HepG2 (cell line): Measurements from ENCODE around the gene OR10W1.

ENCODE experiments used
- EZH2 ChIP-seq: conservative IDR thresholded peaks from 2 replicates; pipeline ENCODE4 v1.6.1; 2012; ENCODE audit warnings: mild to moderate bottlenecking, low read depth, low read length, moderate library complexity
- IKZF1 ChIP-seq: fragments of 450-650 bp; IDR thresholded peaks from 2 replicates; pipeline ENCODE4 v1.7.1; 2016
- POLR2A ChIP-seq, 2 experiments: IDR thresholded peaks; 2 replicates each; pipeline ENCODE4 v1.6.1; 2011; ENCODE audit warnings: low read depth in 2 of 2, low read length in 2 of 2, mild to moderate bottlenecking in 1 of 2, moderate library complexity in 1 of 2; ENCODE audit not compliant: insufficient read depth in 1 of 2
- REPIN1 ChIP-seq: sonication (generic); formaldehyde crosslinking; IDR thresholded peaks from 2 replicates; pipeline ENCODE4 v1.8.0; 2022; ENCODE audit warnings: missing genetic modification reagents, low read depth, mild to moderate bottlenecking, borderline replicate concordance
- TCF12 ChIP-seq, 2 experiments: fragments of 450-650 bp in 1 of 2; sonication (generic) in 1 of 2; formaldehyde crosslinking in 1 of 2; IDR thresholded peaks; 2 replicates each; pipeline versions ENCODE4 v1.6.1 to v1.8.0; 2017 to 2022; ENCODE audit warnings: antibody characterized with exemption in 1 of 2, mild to moderate bottlenecking in 1 of 2, missing genetic modification reagents in 1 of 2, moderate library complexity in 1 of 2
- ZBTB43 ChIP-seq: sonication (generic); formaldehyde crosslinking; conservative IDR thresholded peaks from 2 replicates; pipeline ENCODE4 v1.4.0; 2020; ENCODE audit warnings: missing genetic modification reagents
- ZNF557 ChIP-seq: sonication (generic); formaldehyde crosslinking; IDR thresholded peaks from 2 replicates; pipeline ENCODE4 v1.4.0; 2020; ENCODE audit warnings: missing genetic modification reagents
- ZNF562 ChIP-seq: sonication (generic); formaldehyde crosslinking; IDR thresholded peaks from 2 replicates; pipeline ENCODE4 v1.8.0; 2022; ENCODE audit warnings: missing genetic modification reagents, borderline replicate concordance
- ZSCAN20 ChIP-seq: sonication (generic); formaldehyde crosslinking; IDR thresholded peaks from 2 replicates; pipeline ENCODE4 v1.4.0; 2020; ENCODE audit warnings: missing genetic modification reagents, mild to moderate bottlenecking, borderline replicate concordance
- ZSCAN9 ChIP-seq: IDR thresholded peaks from 2 replicates; pipeline ENCODE4 v1.6.1; 2016; ENCODE audit warnings: borderline replicate concordance
- TF ChIP-seq, protein P1 (sequence below): sonication (generic); formaldehyde crosslinking; IDR thresholded peaks from 2 replicates; pipeline ENCODE4 v1.5.0; 2020; ENCODE audit warnings: mild to moderate bottlenecking, missing genetic modification reagents, moderate library complexity
- TF ChIP-seq, protein P2 (sequence below): sonication (generic); formaldehyde crosslinking; IDR thresholded peaks from 2 replicates; pipeline ENCODE4 v1.5.0; 2020; ENCODE audit warnings: mild to moderate bottlenecking, low read depth, missing genetic modification reagents, borderline replicate concordance
- TF ChIP-seq, protein P3 (sequence below): sonication (generic); formaldehyde crosslinking; IDR thresholded peaks from 2 replicates; pipeline ENCODE4 v1.8.1; 2023; ENCODE audit warnings: missing genetic modification reagents, inconsistent platforms, borderline replicate concordance
- TF ChIP-seq, protein P4 (sequence below): sonication (generic); formaldehyde crosslinking; IDR thresholded peaks from 2 replicates; pipeline ENCODE4 v1.4.0; 2020; ENCODE audit warnings: missing genetic modification reagents, mild to moderate bottlenecking, borderline replicate concordance

DNA sequence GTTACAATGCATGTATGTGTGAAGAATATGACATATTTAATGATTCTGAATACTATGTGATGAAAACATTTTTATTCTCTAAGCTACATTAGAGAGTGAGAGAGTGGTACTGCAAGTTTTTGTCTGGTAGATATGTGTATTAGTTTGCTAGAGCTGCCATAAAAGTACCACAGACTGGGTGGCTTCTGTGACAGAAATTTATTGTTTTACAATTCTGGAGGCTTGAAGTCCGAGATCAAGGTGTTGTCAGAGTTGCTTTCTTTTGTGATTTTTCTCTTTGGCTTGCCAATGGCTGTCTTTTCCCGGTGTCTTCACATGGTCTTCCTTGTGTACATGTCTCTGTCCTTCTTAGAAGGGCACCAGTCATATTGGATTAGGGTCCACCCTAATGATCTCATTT lies 6.9 kb upstream of the OR10W1 start:
- TF ChIP-seq, protein P1, sequence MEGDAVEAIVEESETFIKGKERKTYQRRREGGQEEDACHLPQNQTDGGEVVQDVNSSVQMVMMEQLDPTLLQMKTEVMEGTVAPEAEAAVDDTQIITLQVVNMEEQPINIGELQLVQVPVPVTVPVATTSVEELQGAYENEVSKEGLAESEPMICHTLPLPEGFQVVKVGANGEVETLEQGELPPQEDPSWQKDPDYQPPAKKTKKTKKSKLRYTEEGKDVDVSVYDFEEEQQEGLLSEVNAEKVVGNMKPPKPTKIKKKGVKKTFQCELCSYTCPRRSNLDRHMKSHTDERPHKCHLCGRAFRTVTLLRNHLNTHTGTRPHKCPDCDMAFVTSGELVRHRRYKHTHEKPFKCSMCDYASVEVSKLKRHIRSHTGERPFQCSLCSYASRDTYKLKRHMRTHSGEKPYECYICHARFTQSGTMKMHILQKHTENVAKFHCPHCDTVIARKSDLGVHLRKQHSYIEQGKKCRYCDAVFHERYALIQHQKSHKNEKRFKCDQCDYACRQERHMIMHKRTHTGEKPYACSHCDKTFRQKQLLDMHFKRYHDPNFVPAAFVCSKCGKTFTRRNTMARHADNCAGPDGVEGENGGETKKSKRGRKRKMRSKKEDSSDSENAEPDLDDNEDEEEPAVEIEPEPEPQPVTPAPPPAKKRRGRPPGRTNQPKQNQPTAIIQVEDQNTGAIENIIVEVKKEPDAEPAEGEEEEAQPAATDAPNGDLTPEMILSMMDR (CRISPR knock-in tag), result no peak
- TF ChIP-seq POLR2A (IDR thresholded peaks at IDR 0.05; ENCODE audit: insufficient read depth in 1 of 2, low read depth in 2 of 2, low read length in 2 of 2) (no peak), ZSCAN20 (CRISPR knock-in tag) (no peak), ZNF562 (CRISPR knock-in tag) (no peak), ZSCAN9 (CRISPR knock-in tag) (no peak), ZNF557 (no peak), REPIN1 (CRISPR knock-in tag) (no peak), EZH2 (no peak), TCF12 (IDR thresholded peaks at IDR 0.05) (no peak), TCF12 (CRISPR knock-in tag; IDR thresholded peaks at IDR 0.05) (no peak), IKZF1 (no peak), ZBTB43 (CRISPR knock-in tag) (no peak)
- TF ChIP-seq, protein P2, sequence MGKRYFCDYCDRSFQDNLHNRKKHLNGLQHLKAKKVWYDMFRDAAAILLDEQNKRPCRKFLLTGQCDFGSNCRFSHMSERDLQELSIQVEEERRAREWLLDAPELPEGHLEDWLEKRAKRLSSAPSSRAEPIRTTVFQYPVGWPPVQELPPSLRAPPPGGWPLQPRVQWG (CRISPR knock-in tag), result no peak
- TF ChIP-seq, protein P3, sequence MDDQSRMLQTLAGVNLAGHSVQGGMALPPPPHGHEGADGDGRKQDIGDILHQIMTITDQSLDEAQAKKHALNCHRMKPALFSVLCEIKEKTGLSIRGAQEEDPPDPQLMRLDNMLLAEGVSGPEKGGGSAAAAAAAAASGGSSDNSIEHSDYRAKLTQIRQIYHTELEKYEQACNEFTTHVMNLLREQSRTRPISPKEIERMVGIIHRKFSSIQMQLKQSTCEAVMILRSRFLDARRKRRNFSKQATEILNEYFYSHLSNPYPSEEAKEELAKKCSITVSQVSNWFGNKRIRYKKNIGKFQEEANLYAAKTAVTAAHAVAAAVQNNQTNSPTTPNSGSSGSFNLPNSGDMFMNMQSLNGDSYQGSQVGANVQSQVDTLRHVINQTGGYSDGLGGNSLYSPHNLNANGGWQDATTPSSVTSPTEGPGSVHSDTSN (CRISPR knock-in tag), result no peak
- TF ChIP-seq, protein P4, sequence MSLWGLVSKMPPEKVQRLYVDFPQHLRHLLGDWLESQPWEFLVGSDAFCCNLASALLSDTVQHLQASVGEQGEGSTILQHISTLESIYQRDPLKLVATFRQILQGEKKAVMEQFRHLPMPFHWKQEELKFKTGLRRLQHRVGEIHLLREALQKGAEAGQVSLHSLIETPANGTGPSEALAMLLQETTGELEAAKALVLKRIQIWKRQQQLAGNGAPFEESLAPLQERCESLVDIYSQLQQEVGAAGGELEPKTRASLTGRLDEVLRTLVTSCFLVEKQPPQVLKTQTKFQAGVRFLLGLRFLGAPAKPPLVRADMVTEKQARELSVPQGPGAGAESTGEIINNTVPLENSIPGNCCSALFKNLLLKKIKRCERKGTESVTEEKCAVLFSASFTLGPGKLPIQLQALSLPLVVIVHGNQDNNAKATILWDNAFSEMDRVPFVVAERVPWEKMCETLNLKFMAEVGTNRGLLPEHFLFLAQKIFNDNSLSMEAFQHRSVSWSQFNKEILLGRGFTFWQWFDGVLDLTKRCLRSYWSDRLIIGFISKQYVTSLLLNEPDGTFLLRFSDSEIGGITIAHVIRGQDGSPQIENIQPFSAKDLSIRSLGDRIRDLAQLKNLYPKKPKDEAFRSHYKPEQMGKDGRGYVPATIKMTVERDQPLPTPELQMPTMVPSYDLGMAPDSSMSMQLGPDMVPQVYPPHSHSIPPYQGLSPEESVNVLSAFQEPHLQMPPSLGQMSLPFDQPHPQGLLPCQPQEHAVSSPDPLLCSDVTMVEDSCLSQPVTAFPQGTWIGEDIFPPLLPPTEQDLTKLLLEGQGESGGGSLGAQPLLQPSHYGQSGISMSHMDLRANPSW (CRISPR knock-in tag), result no peak
